ENCODE measurements around the gene YPEL4. TPM values are rescaled to one million over a fixed set of nuclear protein-coding genes. Genes with fewer than 3 reads are reported as not detected.

YPEL4 gene
- total RNA-seq, 2 donors from 2014 or later: 0.44 to 0.98 TPM

DNA sequence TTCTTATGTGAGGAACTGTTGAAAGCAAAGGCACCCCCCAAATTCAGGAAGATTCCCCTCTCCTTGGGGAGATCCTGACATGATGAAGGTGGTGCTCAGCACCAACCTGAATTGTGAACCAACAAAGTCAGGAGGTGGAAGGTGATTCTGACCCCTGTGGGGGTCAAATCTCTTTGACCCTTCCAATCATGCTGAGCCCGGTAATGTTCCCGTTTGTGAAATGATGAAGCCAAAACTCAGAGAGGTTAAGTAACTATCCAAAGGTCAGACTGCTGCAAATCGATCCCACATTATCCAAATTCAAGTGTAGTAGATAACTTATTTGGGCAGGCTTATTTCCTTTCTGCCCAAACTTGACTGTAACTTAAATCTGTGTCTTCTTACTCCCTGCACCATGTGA, 33.1 kb downstream of the YPEL4 start:
- no peak overlapping the region for H3K9ac ChIP-seq (ENCODE audit: low read depth in 2 of 2, low read length in 2 of 2)
- no peaks in the 10 kb centered on the region for H3K27me3 ChIP-seq
- DNase-seq: no peak
- H3K27ac ChIP-seq: no peak overlapping the region
- intact Hi-C loops (cut with DNase I): no loop called here
- no peaks in the 10 kb centered on the region for H3K9me3 ChIP-seq
- H3K4me3 ChIP-seq: no peak overlapping the region
- TF ChIP-seq, protein P1, sequence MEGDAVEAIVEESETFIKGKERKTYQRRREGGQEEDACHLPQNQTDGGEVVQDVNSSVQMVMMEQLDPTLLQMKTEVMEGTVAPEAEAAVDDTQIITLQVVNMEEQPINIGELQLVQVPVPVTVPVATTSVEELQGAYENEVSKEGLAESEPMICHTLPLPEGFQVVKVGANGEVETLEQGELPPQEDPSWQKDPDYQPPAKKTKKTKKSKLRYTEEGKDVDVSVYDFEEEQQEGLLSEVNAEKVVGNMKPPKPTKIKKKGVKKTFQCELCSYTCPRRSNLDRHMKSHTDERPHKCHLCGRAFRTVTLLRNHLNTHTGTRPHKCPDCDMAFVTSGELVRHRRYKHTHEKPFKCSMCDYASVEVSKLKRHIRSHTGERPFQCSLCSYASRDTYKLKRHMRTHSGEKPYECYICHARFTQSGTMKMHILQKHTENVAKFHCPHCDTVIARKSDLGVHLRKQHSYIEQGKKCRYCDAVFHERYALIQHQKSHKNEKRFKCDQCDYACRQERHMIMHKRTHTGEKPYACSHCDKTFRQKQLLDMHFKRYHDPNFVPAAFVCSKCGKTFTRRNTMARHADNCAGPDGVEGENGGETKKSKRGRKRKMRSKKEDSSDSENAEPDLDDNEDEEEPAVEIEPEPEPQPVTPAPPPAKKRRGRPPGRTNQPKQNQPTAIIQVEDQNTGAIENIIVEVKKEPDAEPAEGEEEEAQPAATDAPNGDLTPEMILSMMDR (IDR thresholded peaks at IDR 0.05): no peak
- H3K36me3 ChIP-seq: no peaks in the 10 kb centered on the region
- H3K4me1 ChIP-seq: no peaks in the 10 kb centered on the region

DNA sequence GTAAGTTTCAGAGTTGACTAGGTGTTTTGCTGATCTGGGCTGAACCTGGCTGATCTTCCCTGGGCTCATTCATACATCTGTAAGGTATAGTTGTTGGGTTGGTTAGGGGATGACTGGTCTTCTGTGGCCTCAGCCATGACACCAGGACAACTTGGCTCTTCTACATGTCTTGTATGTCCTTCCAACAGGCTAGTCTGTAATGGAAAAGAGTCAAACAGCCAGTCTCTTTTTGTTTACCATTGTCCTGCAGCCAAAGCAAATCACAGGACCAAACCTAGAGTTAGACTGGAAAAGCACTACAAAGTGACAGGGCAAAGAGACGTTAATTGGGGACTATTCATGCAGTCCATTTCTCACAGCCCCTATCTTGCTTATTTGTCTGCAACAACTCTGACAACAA, 34.4 kb downstream of the YPEL4 start:
- no peaks in the 10 kb centered on the region for H3K36me3 ChIP-seq
- DNase-seq: no peak
- no peaks in the 10 kb centered on the region for H3K4me1 ChIP-seq
- TF ChIP-seq, protein P1 (IDR thresholded peaks at IDR 0.05): no peak
- H3K9ac ChIP-seq (ENCODE audit: low read depth in 2 of 2, low read length in 2 of 2): no peak overlapping the region
- H3K27me3 ChIP-seq: no peaks in the 10 kb centered on the region
- H3K9me3 ChIP-seq: no peaks in the 10 kb centered on the region
- H3K4me3 ChIP-seq: no peak overlapping the region
- intact Hi-C loops (cut with DNase I): no loop called here
- no peak overlapping the region for H3K27ac ChIP-seq

DNA sequence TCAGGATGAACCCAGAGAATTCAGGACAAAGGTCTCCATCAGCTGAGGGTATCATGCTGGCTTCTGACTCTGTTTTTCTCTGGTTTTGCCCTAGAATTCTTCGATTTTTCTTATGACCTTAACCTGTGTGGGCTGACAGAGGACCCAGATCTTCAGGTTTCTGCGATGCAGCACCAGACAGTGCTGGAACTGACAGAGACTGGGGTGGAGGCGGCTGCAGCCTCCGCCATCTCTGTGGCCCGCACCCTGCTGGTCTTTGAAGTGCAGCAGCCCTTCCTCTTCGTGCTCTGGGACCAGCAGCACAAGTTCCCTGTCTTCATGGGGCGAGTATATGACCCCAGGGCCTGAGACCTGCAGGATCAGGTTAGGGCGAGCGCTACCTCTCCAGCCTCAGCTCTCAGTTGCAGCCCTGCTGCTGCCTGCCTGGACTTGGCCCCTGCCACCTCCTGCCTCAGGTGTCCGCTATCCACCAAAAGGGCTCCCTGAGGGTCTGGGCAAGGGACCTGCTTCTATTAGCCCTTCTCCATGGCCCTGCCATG, 35.4 kb downstream of the YPEL4 start:
- Histone ChIP-seq H3K4me3 (no peak overlapping the region), H3K36me3 (no peaks in the 10 kb centered on the region)

DNA sequence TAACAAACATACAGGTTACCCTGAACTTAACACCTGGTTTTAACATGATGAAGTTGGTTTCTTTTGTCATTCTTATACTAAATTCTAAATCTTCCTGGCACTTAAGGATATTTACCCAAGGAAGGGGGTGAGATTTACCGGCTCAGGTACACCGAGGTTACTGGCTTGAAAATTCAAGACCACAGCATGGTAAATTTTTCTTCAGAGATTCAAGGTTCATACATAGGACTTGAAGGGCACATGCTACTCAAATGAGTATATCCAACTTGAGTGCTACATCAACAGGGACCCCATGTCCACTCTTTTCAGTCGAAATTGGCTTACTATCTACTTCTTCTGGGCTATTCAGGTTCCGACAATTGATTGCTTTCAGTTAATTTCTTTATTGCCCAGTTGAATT, 39.5 kb downstream of the YPEL4 start:
- no peaks in the 10 kb centered on the region for H3K4me1 ChIP-seq
- H3K4me3 ChIP-seq: no peak overlapping the region
- TF ChIP-seq, protein P1 (IDR thresholded peaks at IDR 0.05): no peak
- no peaks in the 10 kb centered on the region for H3K36me3 ChIP-seq
- H3K27ac ChIP-seq: no peak overlapping the region
- H3K9me3 ChIP-seq: no peaks in the 10 kb centered on the region
- intact Hi-C loops (cut with DNase I): no loop called here
- H3K27me3 ChIP-seq: no peaks in the 10 kb centered on the region
- no peak overlapping the region for H3K9ac ChIP-seq (ENCODE audit: low read depth in 2 of 2, low read length in 2 of 2)
- no peak for DNase-seq

More for the DNA sequence above, 35.4 kb downstream of the YPEL4 start:
- Histone ChIP-seq H3K27ac (no peak overlapping the region), H3K4me1 (no peaks in the 10 kb centered on the region), H3K9me3 (no peaks in the 10 kb centered on the region), H3K27me3 (no peaks in the 10 kb centered on the region), H3K9ac (ENCODE audit: low read depth in 2 of 2, low read length in 2 of 2) (no peak overlapping the region)
- TF ChIP-seq, protein P1 (IDR thresholded peaks at IDR 0.05): no peak
- intact Hi-C loops (cut with DNase I): no loop called here
- no peak for DNase-seq

DNA sequence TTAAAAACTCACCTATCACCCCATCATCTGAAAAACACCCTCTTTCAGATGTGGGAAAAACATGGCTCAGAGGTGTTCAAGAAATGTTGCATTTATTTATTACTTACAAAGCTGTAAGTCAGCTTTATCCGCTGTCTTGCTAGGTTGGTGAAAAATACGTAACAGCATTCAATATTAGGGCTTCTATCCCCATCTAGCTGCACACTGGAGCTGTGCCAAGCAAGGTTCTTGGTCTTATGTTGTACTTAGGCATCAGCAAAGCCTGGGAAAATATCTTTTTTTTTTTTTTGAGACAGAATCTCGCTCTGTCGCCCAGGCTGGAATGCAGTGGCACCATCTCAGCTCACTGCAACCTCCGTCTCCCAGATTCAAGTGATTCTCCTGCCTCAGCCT, 44.7 kb downstream of the YPEL4 start:
- Histone ChIP-seq H3K9me3 (no peaks in the 10 kb centered on the region), H3K4me1 (no peaks in the 10 kb centered on the region), H3K4me3 (no peak overlapping the region), H3K9ac (ENCODE audit: low read depth in 2 of 2, low read length in 2 of 2) (no peak overlapping the region), H3K36me3 (no peaks in the 10 kb centered on the region), H3K27ac (no peak overlapping the region), H3K27me3 (no peaks in the 10 kb centered on the region)
- intact Hi-C loops (cut with DNase I): no loop called here
- TF ChIP-seq, protein P1 (IDR thresholded peaks at IDR 0.05): no peak
- DNase-seq: no peak

All from colonic mucosa (tissue), 4 donors.